A673 (cell line): ENCODE measurements around the gene METTL21A.

Experiments used
- CTCF ChIP-seq: fragments of 300-800, 200-600 bp; sonication (generic); conservative IDR thresholded peaks from 2 replicates; pipeline ENCODE4 v1.5.1; 2017; ENCODE audit warnings: low read depth, mild to moderate bottlenecking, antibody characterized with exemption, low read length, moderate library complexity, mixed read lengths
- EZH2 ChIP-seq: fragments of 200-600 bp; sonication (generic); IDR thresholded peaks from 2 replicates; pipeline ENCODE4 v1.6.1; 2017; ENCODE audit warnings: borderline replicate concordance, low read depth, mild to moderate bottlenecking, mixed read lengths, antibody characterized with exemption, low read length; ENCODE audit not compliant: poor library complexity, severe bottlenecking

DNA sequence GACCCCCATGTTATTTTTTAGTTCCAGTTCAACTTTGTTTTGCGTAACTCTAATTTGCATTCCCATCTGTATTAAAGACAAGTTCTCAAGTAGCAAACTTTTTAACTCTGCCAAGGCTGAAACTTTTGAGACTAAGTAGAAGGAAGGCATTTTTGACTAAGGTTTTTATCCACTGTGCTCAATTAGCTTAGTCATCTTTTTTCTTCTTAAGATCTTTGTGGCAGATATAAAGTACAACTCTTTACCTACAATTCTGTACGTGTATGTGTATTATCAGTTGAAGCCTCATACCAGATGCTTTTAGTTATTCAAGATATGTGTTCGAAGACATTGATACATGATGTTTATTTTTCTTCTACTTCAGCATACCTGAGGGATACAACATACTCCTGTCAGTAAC lies 53.8 kb downstream of the METTL21A start:
- no peak for TF ChIP-seq CTCF
- no peak for TF ChIP-seq EZH2
